Measurements from ENCODE around the gene USP9Y. TPM values are rescaled to one million over a fixed set of nuclear protein-coding genes. Genes with fewer than 3 reads are reported as not detected.

The USP9Y gene
- total and polyA plus RNA-seq, 10 of the 15 experiments (the other 5 are each of a cell fraction or from before 2014, with no cell fraction given): 0.08 TPM; not detected in 9

GRCh38 chrY:12700087-12700486, 944 bp upstream of the USP9Y start (continued):
- TF ChIP-seq MAX (IDR thresholded peaks at IDR 0.05; ENCODE audit: low read depth, low read length) (no peak), YBX1 (IDR thresholded peaks at IDR 0.05) (no peak), ZZZ3 (IDR thresholded peaks at IDR 0.05; ENCODE audit: control insufficient read depth, insufficient read length, low read depth) (no peak), GATAD2B (conservative IDR thresholded peaks at IDR 0.05; ENCODE audit: low read depth) (no peak)

- ChIA-PET CTCF (no interaction called here), SMC1A (ENCODE audit: uncharacterized antibody, unreplicated experiment) (no interaction called here), POLR2A (no interaction called here), RAD21 (ENCODE audit: unreplicated experiment) (no interaction called here)
- Histone ChIP-seq H3K27me3 (replicated peaks in 1 of 2; ENCODE audit: control insufficient read depth in 2 of 2, insufficient read depth in 2 of 2, low read length in 1 of 2) (no peaks in the 10 kb centered on the region), H3K36me3 (ENCODE audit: control insufficient read depth in 2 of 2, insufficient read depth in 2 of 2, low read length in 1 of 2) (no peaks in the 10 kb centered on the region), H3K9me3 (replicated peaks; ENCODE audit: control insufficient read depth, insufficient read depth, low read length) (no peaks in the 10 kb centered on the region), H2AFZ (ENCODE audit: control insufficient read depth, low read depth, low read length) (no peak overlapping the region), H3K4me3 (no peak overlapping the region), H3K79me2 (ENCODE audit: control insufficient read depth, insufficient read depth, low read length) (no peaks in the 10 kb centered on the region), H3K27ac (ENCODE audit: control insufficient read depth, insufficient read depth) (no peak overlapping the region), H3K9ac (ENCODE audit: control insufficient read depth, insufficient read depth, low read length) (no peak overlapping the region), H3K4me1 (ENCODE audit: control insufficient read depth, insufficient read depth, low read length) (no peaks in the 10 kb centered on the region), H4K20me1 (ENCODE audit: control insufficient read depth, insufficient read depth) (no peaks in the 10 kb centered on the region), H3K4me2 (ENCODE audit: control insufficient read depth, insufficient read depth) (no peak overlapping the region)
- ATAC-seq (no peak), FAIRE-seq (no peak), DNase-seq (ENCODE audit: low read depth, low spot score) (no peak)
- BruUV-seq (replicated peaks): no TSS peak
- intact Hi-C loops (cut with micrococcal nuclease; ENCODE audit: unreplicated experiment) (no loop called here), in situ Hi-C loops (cut with MboI) (no loop called here)
- WGBS (ENCODE audit: insufficient coverage, insufficient replicate concordance, low lambda C conversion rate, missing lambda C conversion rate): no CpG with 5 or more reads among the region's 1 CpG
- no peak for TF ChIP-seq ETV6 (conservative IDR thresholded peaks at IDR 0.05 in 1 of 2, IDR thresholded peaks at IDR 0.05 in 1 of 2; ENCODE audit: borderline replicate concordance in 1 of 2, low read depth in 1 of 2)
- no peak for TF ChIP-seq TAF1 (IDR thresholded peaks at IDR 0.05; ENCODE audit: borderline replicate concordance, low read depth, low read length)
- no peak for TF ChIP-seq RB1 (IDR thresholded peaks at IDR 0.05; ENCODE audit: borderline replicate concordance)
- TF ChIP-seq IRF5 (IDR thresholded peaks at IDR 0.05; ENCODE audit: borderline replicate concordance): no peak
- no peak for TF ChIP-seq HDGF (IDR thresholded peaks at IDR 0.05)
- no peak for TF ChIP-seq CREB1 (IDR thresholded peaks at IDR 0.05; ENCODE audit: low read depth)
- TF ChIP-seq NR2C1 (IDR thresholded peaks at IDR 0.05): no peak
- TF ChIP-seq HDAC6 (IDR thresholded peaks at IDR 0.05; ENCODE audit: unreplicated experiment): no peak
- no peak for TF ChIP-seq ELK1 (IDR thresholded peaks at IDR 0.05; ENCODE audit: low read depth, low read length)
- TF ChIP-seq NFIC (IDR thresholded peaks at IDR 0.05; ENCODE audit: low read depth, low read length): no peak
- TF ChIP-seq CTCF (IDR thresholded peaks at IDR 0.05 in 2 of 3, conservative IDR thresholded peaks at IDR 0.05 in 1 of 3; ENCODE audit: control insufficient read depth in 2 of 3, extremely low read depth in 1 of 3, insufficient read depth in 1 of 3, low read depth in 3 of 3, low read length in 3 of 3): no peak
- no peak for TF ChIP-seq IKZF2 (IDR thresholded peaks at IDR 0.05)
Observed at GRCh38 chrY:12702174-12702573, 1.1 kb downstream of the USP9Y start.

All from GM12878 (cell line).